K562 (cell line): ENCODE measurements around the gene AGRN. TPM values are rescaled to one million over a fixed set of nuclear protein-coding genes. Genes with fewer than 3 reads are reported as not detected.

Source experiments
- BACH1 ChIP-seq: fragments of 200-800 bp; sonication (Bioruptor generic); IDR thresholded peaks from 2 replicates; pipeline ENCODE4 v1.6.1; 2016; ENCODE audit warnings: missing genetic modification characterization, missing compliant biosample characterization
- CCAR2 ChIP-seq: fragments of 200-400 bp; formaldehyde crosslinking; IDR thresholded peaks from 2 replicates; pipeline ENCODE4 v1.6.1; 2017; ENCODE audit warnings: mild to moderate bottlenecking, low read depth, low read length
- CHD2 ChIP-seq: IDR thresholded peaks from 2 replicates; pipeline ENCODE4 v1.6.1; 2011; ENCODE audit warnings: low read depth, low read length
- CHD4 ChIP-seq: fragments of 200-600 bp; sonication (generic); IDR thresholded peaks from 3 replicates; pipeline ENCODE4 v1.6.1; 2012; ENCODE audit warnings: low read depth, mild to moderate bottlenecking, mixed read lengths, low read length, inconsistent platforms; ENCODE audit not compliant: insufficient read depth, insufficient replicate concordance, poor library complexity, severe bottlenecking
- EGR1 ChIP-seq: fragments of 450-650 bp; conservative IDR thresholded peaks from 2 replicates; pipeline ENCODE4 v1.6.1; 2017; ENCODE audit warnings: mild to moderate bottlenecking
- ELF1 ChIP-seq: fragments of 200-800 bp; sonication (Bioruptor generic); IDR thresholded peaks from 2 replicates; pipeline ENCODE4 v1.6.1; 2016; ENCODE audit warnings: missing genetic modification characterization, missing compliant biosample characterization
- FIP1L1 ChIP-seq: fragments of 200-400 bp; formaldehyde crosslinking; IDR thresholded peaks from 2 replicates; pipeline ENCODE4 v1.6.1; 2018; ENCODE audit warnings: mild to moderate bottlenecking, low read depth, low read length; ENCODE audit not compliant: poor library complexity, severe bottlenecking
- FOXA1 ChIP-seq: fragments of 450-650 bp; IDR thresholded peaks from 2 replicates; pipeline ENCODE4 v1.6.1; 2016; ENCODE audit warnings: mild to moderate bottlenecking, borderline replicate concordance
- NCOR1 ChIP-seq: fragments of 450-650 bp; IDR thresholded peaks from 2 replicates; pipeline ENCODE4 v1.6.1; 2016; ENCODE audit warnings: mild to moderate bottlenecking, moderate library complexity
- PHF8 ChIP-seq: fragments of 200-600 bp; sonication (generic); IDR thresholded peaks from 2 replicates; pipeline ENCODE4 v1.6.1; 2012; ENCODE audit warnings: mixed run types, mild to moderate bottlenecking, inconsistent platforms, low read length, moderate library complexity, borderline replicate concordance
- POLR2A ChIP-seq: fragments of 450-650 bp; conservative IDR thresholded peaks from 2 replicates; pipeline ENCODE4 v1.6.1; 2016
- POLR2B ChIP-seq: fragments of 450-650 bp; IDR thresholded peaks from 2 replicates; pipeline ENCODE4 v1.6.1; 2018; ENCODE audit warnings: low read depth; ENCODE audit not compliant: partially characterized antibody
- PTRF ChIP-seq: fragments of 450-650 bp; IDR thresholded peaks from 2 replicates; pipeline ENCODE4 v1.6.1; 2016; ENCODE audit warnings: mild to moderate bottlenecking, missing genetic modification characterization, missing compliant biosample characterization
- SOX6 ChIP-seq: fragments of 450-650 bp; IDR thresholded peaks from 2 replicates; pipeline ENCODE4 v1.6.1; 2014; ENCODE audit warnings: mild to moderate bottlenecking
- STAT5B ChIP-seq: fragments of 250-450 bp; sonication (Bioruptor Pico); IDR thresholded peaks from 2 replicates; pipeline ENCODE4 v1.8.0; 2021; ENCODE audit warnings: mild to moderate bottlenecking, inconsistent platforms
- ZBTB7A ChIP-seq: IDR thresholded peaks from 2 replicates; pipeline ENCODE4 v1.6.1; 2011; ENCODE audit warnings: low read depth, mild to moderate bottlenecking, low read length, moderate library complexity, borderline replicate concordance; ENCODE audit not compliant: control insufficient read depth
- polyA plus RNA-seq, 8 experiments: library from polyadenylated mRNA; depleted of rRNA in 4 of 8; stranded (reverse) in 5 of 8; unstranded in 3 of 8; fragments of >200 nt; fragmentation: Nextera tagmentation in 2 of 8; fragmentation: Illumina TruSeq in 1 of 8; extraction: Ambion mirVana in 2 of 8; extraction: Trizol in 1 of 8; gene quantifications; 2 replicates each; pipeline versions ENCODE4 v1.2.1 to v1.2.3, GENCODE V29; 2011 to 2014; ENCODE audit warnings: inconsistent platforms in 1 of 8, missing spikeins in 1 of 8
- total RNA-seq, 7 experiments: library from RNA; depleted of rRNA in 6 of 7; stranded (reverse); fragments of >200 nt in 6 of 7; fragmentation: Illumina TruSeq in 2 of 7; extraction: Trizol in 2 of 7; gene quantifications; 2 replicates each; pipeline versions ENCODE4 v1.2.1 to v1.2.3, GENCODE V29; 2011 to 2021; ENCODE audit warnings: low replicate concordance in 1 of 7
- TF ChIP-seq, protein P1 (sequence below): fragments of 450-650 bp; IDR thresholded peaks from 2 replicates; pipeline ENCODE4 v1.6.1; 2017; ENCODE audit warnings: antibody characterized with exemption
- TF ChIP-seq, protein P2 (sequence below): fragments of 450-650 bp; IDR thresholded peaks from 2 replicates; pipeline ENCODE4 v1.6.1; 2018; ENCODE audit not compliant: partially characterized antibody
- TF ChIP-seq, protein P3 (sequence below): fragments of 450-650 bp; IDR thresholded peaks from 2 replicates; pipeline ENCODE4 v1.6.1; 2014; ENCODE audit warnings: low read depth, mild to moderate bottlenecking, moderate library complexity, borderline replicate concordance
- TF ChIP-seq, protein P4 (sequence below): fragments of 250-450 bp; sonication (Bioruptor Pico); IDR thresholded peaks from 2 replicates; pipeline ENCODE4 v1.5.0; 2020; ENCODE audit warnings: mild to moderate bottlenecking

The AGRN gene
- total and polyA plus RNA-seq, 9 of the 15 experiments (the other 6 are each of a cell fraction or from before 2014, with no cell fraction given), result 0.04 to 111 (median 18.1) TPM

DNA sequence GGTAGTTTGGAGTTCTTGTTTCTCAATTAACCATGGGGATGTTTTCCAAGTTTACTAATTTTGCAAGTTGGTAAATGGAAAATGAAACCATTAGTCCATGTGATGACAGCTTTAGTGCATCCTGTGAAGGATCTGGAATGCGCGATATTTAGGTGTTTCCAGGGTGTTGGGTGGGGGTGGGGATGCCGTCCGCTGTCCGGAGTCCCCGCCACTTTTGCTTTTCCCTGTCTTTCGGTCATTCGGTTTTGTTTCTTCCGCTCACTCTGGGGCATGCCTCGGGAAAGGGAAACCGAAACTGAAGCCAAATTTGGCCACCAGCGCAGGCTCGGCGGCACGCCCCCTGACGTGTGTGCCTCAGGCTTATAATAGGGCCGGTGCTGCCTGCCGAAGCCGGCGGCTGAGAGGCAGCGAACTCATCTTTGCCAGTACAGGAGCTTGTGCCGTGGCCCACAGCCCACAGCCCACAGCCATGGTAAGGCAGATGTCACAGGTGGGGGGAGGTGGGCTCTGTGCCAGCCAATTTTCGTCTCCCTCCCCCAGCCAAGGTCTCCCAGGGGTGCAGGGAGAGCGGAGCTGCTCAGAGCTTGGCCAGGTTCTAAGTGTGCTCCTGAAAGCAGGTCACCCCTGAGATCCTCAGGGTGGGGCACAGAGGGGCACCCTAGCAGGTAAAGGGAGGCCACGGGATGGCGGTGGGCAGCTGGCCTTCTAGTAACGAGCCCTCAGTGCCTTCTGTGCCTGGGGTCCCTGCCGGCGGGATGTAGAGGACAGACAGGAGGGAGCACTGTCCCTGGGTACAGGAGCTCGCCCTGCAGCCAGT is 6.6 kb upstream of the AGRN start, which contains the start of gene ISG15 (continued):
- TF ChIP-seq, protein P1, sequence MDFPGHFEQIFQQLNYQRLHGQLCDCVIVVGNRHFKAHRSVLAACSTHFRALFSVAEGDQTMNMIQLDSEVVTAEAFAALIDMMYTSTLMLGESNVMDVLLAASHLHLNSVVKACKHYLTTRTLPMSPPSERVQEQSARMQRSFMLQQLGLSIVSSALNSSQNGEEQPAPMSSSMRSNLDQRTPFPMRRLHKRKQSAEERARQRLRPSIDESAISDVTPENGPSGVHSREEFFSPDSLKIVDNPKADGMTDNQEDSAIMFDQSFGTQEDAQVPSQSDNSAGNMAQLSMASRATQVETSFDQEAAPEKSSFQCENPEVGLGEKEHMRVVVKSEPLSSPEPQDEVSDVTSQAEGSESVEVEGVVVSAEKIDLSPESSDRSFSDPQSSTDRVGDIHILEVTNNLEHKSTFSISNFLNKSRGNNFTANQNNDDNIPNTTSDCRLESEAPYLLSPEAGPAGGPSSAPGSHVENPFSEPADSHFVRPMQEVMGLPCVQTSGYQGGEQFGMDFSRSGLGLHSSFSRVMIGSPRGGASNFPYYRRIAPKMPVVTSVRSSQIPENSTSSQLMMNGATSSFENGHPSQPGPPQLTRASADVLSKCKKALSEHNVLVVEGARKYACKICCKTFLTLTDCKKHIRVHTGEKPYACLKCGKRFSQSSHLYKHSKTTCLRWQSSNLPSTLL, result no peak
- TF ChIP-seq EGR1 (no peak), NCOR1 (peak; percentile 55), FOXA1 (no peak), CCAR2 (no peak), CHD4 (no peak), FIP1L1 (no peak), BACH1 (tag) (no peak), POLR2B (no peak), ZBTB7A (peak; percentile 42; the same call in 1 of the 2 replicates), ELF1 (tag) (peak; percentile 63), POLR2A (peak; percentile 80), SOX6 (peak; percentile 69; the same call in 1 of the 2 replicates), PTRF (tag) (no peak), PHF8 (peak; percentile 78; the same call in 1 of the 2 replicates), CHD2 (peak; percentile 61; the same call in 1 of the 2 replicates), STAT5B (CRISPR knock-in tag) (no peak)
- TF ChIP-seq, protein P2, sequence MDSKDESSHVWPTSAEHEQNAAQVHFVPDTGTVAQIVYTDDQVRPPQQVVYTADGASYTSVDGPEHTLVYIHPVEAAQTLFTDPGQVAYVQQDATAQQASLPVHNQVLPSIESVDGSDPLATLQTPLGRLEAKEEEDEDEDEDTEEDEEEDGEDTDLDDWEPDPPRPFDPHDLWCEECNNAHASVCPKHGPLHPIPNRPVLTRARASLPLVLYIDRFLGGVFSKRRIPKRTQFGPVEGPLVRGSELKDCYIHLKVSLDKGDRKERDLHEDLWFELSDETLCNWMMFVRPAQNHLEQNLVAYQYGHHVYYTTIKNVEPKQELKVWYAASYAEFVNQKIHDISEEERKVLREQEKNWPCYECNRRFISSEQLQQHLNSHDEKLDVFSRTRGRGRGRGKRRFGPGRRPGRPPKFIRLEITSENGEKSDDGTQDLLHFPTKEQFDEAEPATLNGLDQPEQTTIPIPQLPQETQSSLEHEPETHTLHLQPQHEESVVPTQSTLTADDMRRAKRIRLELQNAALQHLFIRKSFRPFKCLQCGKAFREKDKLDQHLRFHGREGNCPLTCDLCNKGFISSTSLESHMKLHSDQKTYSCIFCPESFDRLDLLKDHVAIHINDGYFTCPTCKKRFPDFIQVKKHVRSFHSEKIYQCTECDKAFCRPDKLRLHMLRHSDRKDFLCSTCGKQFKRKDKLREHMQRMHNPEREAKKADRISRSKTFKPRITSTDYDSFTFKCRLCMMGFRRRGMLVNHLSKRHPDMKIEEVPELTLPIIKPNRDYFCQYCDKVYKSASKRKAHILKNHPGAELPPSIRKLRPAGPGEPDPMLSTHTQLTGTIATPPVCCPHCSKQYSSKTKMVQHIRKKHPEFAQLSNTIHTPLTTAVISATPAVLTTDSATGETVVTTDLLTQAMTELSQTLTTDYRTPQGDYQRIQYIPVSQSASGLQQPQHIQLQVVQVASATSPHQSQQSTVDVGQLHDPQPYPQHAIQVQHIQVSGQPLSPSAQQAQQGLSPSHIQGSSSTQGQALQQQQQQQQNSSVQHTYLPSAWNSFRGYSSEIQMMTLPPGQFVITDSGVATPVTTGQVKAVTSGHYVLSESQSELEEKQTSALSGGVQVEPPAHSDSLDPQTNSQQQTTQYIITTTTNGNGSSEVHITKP, result peak; percentile 63
- TF ChIP-seq, protein P3, sequence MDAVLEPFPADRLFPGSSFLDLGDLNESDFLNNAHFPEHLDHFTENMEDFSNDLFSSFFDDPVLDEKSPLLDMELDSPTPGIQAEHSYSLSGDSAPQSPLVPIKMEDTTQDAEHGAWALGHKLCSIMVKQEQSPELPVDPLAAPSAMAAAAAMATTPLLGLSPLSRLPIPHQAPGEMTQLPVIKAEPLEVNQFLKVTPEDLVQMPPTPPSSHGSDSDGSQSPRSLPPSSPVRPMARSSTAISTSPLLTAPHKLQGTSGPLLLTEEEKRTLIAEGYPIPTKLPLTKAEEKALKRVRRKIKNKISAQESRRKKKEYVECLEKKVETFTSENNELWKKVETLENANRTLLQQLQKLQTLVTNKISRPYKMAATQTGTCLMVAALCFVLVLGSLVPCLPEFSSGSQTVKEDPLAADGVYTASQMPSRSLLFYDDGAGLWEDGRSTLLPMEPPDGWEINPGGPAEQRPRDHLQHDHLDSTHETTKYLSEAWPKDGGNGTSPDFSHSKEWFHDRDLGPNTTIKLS, result peak; percentile 33; the same call in 1 of the 2 replicates
- TF ChIP-seq, protein P4, sequence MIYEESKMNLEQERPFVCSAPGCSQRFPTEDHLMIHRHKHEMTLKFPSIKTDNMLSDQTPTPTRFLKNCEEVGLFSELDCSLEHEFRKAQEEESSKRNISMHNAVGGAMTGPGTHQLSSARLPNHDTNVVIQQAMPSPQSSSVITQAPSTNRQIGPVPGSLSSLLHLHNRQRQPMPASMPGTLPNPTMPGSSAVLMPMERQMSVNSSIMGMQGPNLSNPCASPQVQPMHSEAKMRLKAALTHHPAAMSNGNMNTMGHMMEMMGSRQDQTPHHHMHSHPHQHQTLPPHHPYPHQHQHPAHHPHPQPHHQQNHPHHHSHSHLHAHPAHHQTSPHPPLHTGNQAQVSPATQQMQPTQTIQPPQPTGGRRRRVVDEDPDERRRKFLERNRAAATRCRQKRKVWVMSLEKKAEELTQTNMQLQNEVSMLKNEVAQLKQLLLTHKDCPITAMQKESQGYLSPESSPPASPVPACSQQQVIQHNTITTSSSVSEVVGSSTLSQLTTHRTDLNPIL (CRISPR knock-in tag), result no peak
